ENCODE results near the gene TTBK1.

Gene TTBK1

DNA sequence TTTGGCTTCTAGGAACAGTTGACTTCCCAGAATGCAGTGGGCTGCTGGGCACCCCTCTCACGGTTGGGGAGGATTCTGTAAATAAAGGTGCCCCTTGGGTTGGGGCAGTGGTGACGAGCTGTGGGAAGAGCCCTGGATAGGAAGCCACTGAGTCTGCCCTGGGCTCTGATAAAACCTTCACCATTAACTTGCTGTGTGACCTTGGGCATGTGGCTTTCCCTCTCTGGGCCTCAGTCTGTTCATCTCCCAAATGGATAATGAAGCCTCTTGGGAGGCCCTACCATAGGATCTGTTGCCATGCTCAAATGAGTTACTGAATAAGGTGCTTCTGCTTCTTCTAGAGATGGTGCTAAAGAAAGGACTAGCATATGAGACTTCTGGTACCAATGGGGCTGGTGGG, 61.6 kb downstream of the TTBK1 start:
- DNase-seq (ENCODE audit: low spot score), result no peak

DNA sequence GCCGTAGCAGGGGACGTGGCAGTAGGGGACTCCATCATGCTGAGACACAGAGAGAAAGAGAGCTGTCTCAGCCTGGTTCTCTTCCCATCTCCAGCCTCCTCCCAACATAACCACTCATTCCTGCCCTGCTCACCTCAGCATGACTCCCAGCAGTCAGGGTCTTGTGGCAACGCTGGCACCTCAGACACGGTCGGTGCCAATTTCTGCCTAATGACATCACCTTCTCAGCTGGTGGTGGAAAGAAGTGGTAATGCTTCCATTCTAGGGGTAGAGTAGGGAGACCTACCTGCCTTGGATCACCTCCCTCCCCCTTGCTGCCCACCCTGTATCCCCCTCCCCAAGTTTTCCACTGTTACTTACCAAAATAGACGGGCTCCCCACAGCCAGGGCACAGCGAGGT, 62.8 kb downstream of the TTBK1 start:
- no peak for DNase-seq (ENCODE audit: low spot score)

DNA sequence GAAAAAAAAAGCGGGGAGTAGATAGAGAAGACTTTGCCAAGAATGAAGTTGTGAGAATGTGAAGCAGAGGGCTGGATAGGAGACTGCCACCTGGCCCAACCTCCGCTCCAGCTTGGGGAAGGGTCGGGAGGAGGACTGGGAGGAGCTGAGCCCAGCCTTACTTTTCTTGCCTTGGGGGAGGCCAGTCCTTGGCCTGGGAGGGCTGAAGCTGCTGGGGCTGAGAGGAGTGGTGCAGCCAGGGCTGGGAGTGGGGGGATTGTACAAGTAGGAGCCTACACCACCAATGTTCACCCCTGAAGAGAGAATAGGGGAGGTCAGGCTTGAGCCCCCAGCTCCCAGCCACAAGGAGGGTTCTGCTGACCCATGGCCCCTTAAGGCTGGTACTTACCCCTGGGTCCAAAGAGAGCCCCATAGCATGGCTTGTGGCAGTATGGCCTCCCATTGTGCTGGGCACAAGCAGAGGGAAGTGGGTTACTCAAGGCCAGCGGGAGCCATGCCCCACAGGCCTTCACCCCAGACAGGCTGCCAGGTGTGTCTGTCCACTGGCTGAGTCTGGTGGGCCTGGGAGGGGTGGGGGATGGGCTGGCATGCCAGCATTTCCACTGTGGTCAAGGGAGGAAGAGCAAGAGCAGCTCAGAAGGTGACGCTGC, 64.3 kb downstream of the TTBK1 start:
- no peak for DNase-seq (ENCODE audit: low spot score)

DNA sequence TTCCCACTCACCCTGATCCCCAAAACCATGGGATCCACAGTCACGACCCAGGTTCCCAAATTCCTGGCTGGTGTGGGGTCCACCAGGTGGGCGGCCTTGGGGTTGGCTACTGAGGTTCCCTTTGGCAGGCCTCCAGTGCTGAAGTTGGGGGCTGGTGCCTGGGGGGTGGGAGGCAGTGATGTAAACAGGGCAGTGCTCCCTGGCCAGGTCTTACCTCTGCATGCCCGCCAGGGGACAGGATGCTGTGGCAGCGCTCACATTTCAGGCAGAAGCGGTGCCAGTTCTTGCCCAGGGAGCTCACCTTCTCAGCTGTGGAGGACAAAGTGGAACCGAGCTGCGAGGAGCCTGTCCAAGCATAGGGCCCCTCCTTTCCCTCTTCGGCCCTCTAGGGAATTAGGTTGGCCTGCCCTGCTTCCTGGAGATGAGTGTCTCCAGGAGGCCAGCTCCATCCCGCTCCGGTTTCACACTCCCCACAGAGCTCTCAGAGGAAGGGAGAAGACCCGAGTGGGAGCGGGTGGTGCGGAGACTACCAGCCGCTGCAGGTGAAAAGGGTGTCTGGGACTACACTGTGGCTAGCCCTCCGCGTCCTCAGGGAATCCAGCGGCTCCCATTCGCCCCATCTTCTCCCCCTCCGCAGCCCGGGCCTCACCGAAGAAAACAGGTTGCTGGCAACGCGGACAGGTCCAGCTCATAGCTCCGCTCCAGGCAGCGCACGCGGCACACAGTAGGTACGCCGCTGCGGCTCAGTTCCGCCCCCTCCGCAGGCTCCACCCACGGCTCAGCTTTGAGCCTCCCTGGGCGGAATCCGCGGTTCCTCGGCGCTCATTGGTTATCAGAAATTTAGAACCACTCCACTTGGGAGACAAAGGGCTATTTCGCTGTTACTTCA, 65.1 kb downstream of the TTBK1 start, which contains the start of gene CRIP3:
TSS of gene CRIP3 (minus strand) at position 726 of the 889 bp plus-strand sequence. CDS start at position 692, 34 bp downstream.
- peak; percentile 83 for DNase-seq (ENCODE audit: low spot score)

DNA sequence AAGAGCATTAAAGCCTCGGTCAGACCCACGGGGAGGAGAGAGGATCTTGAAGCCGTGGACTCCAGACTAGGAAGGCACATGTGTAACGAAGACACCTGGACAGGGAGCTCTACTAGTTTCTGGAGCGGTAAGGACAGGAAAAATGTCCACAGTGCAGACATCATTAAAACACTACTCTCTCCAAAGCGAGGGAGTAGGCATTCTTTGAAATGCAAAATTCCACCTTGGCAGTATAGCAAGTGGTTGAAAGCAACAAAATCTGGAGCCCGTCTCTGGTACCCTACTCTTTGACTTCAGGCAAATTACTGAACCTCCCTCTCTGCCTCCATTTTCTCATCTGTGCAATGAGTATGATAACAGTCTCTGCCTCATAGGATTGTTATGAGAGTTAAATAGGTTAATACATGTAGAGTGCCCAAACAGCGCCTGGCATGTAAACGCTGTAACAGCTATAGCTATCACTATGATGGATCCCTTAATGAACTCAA, 65.8 kb downstream of the TTBK1 start:
- DNase-seq (ENCODE audit: low spot score), result no peak

DNA sequence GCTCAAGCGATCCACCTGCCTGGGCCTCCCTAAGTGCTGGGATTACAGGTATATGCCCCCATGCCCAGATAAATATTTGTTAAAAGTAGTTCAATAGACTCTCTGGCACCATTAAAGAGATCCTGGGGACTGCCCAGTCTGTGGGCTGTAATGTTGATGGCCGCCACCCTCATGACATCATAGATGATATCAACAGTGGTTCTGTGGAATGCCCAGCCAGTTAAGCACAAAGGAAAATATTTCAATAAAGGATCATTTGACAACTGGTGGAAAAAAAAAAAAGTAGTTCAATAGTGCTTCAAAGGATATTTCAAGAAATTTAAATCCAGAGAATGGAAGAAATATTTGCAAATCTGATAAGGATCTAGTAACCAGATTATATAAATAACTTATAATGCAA, 66.9 kb downstream of the TTBK1 start:
- DNase-seq (ENCODE audit: low spot score), result no peak

DNA sequence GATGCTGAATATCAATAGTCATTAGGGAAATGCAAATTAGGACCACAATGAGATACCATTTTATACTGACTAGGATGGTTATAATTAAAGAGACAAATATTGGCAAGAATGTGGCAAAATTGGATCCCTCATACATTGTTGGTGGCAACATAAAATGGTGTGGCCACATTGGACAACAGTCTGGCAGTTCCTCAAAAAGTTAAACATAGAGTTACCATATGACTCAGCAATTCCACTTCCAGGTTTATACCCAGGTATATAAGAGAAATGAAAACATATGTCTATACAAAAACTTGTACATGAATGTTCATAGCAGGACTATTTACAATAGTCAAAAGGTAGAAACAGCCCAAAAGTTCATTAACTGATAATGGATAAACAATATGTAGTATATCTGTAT, 67.3 kb downstream of the TTBK1 start:
- DNase-seq (ENCODE audit: low spot score), result no peak

DNA sequence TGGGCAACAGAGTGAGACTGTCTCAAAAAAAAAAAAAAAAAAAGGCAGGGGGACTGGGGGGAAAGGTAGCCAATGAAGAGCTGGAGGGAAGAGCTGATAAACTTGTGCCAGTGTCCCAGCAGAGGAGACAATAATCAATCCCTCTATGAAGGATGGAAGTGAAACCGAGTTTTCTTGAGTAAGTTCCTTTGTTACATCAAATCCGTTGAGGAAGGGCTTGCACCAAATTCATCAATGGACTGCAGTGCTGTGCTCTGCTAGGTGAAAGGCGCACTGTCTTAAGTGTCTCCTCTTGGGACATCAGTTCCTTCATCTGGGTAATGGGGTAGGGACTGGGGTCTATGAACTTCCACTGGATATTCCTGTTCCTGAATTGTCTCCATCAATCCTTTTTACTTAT, 68.4 kb downstream of the TTBK1 start:
- no peak for DNase-seq (ENCODE audit: low spot score)

DNA sequence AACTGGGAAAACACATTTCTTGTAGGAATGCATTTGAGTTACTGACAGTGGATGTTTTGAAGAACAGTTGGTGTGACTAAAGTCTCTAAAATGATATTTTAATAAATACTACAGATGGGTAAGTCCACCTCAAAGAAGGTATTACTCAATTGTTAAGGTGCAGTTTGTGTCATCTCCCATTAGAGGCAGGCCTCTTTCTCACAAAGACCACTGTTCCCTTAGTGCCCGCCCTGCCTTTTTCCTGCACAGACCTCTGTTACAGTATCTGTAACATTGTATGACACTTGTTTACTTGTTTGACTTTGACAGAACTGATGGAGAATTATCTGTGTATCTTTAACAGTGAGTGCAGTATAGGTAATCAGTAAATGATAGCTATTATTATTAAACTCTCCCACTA, 70.5 kb downstream of the TTBK1 start:
- no peak for DNase-seq (ENCODE audit: low spot score)

DNA sequence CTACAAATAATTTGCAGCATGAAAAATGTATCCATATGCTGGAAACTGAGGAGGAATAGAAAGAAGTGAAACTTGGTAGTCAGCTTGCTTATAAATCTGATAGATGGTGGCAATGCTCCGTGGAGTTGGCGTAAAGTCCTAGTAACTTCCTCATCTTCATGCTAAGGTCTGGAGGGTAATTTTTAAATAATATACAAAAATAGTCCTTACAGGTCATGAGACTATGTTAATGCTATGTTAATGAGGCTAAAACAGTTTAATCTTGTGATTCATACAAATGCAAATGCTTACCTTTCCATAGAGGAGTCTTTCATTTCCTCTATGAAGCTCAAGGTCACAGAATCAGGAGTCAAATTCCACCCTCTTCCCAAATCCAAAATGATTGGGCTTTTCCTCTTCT, 74.7 kb downstream of the TTBK1 start:
- DNase-seq (ENCODE audit: low spot score), result no peak

DNA sequence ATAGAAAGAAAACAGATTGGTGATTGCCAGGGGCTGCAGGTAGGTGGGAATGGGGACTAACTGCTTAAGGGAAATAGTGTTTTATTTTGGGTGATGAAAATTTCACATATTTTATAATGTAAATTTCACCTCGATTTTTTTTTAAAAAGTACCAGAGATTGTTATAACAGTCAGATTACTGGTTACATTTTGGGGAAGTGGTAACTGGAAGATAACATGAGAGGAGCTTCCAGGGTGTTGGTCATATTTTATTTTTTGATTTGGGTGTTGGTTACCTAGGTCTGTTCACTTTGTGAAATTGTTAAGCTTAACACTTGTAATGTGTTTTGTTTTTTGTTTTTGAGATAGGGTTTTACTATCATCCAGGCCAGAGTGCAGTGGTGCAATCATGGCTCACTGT, 82.6 kb downstream of the TTBK1 start:
- no peak for DNase-seq (ENCODE audit: low spot score)

DNA sequence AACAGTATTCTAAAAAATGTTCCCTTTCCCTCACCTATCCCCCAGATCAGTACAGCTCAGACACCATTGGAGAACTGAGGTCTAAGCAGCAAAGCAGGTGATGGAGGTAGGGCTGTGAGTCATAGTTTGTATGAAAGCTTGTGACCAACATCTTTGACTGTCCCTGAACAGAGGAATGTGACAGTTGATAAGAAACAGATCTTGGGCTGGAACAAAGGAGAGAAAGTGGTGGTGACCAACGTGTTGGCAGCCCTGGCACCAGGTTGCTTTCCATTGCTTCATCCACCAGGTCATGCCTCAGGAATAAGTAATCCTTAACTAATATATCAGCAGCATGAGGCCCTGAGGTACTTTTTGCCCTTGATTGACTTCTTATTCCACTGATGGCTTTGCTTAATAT, 85.2 kb downstream of the TTBK1 start:
- DNase-seq (ENCODE audit: low spot score), result no peak

DNA sequence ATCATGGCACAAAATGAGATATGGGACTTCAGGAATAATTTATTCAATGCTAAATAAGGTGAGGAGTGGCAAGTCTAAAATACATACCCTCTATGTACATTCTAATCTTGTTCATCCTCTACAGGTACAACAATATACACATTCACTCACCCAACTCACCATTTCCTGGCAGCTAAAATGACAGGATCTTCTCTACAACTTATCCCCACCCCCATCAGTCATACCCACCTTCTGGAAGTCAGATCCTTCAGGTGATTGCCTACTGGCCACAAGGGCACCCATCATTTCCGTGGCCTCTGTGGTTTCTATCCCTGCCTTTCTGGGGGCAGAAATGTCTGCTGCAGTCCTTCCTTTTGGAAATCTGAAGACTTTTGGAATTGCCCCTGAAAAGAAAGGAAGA, 88.2 kb downstream of the TTBK1 start:
- no peak for DNase-seq (ENCODE audit: low spot score)

DNA sequence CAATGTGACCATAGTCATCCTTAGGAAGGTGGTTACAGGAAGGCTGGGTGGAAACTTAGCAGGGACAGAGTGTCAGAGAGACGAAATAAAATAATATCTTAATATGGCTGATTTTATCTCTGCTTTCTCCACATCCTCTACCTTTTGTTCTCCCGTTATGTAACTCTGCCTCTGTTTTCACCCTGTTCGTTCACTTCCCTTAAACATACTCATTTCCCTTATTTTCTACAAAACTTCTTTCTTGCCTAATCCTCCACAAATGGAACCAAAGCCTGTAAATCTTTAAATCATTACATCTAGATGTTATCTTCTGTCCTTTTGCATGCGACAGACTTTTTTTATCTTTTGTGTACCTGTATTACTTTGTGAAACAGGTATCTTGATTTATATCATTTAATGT, 88.6 kb downstream of the TTBK1 start:
- no peak for DNase-seq (ENCODE audit: low spot score)

DNA sequence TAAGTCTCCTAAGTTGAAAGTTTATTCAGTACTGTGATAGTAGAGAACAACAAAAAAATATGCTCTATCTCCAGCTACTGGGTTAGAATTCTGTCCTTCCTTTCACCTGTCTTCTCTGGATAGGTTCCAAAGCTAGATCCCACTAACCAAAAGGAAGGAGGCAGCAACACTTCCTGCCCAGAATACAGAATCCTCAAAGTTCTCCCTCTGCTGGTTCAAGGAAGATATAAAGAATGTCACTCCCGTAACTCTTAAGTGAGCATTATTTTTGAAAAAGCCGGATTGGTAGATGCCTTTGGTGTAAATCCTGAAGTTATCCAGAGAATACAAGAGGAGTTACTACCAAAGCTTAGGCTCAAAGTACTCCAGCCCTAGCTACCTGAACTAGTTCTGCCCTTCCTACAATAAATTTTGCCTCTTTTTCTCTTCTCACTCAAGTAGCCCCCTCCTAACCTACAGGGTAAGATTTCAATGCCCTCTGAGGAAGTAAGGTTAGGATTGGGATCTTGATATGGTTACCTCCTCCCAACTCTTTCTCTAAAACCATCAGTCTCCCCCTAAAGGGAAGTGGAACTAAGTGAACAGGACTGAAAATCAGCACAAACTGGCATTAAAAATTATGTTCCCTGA, 91.3 kb downstream of the TTBK1 start:
- no peak for DNase-seq (ENCODE audit: low spot score)

DNA sequence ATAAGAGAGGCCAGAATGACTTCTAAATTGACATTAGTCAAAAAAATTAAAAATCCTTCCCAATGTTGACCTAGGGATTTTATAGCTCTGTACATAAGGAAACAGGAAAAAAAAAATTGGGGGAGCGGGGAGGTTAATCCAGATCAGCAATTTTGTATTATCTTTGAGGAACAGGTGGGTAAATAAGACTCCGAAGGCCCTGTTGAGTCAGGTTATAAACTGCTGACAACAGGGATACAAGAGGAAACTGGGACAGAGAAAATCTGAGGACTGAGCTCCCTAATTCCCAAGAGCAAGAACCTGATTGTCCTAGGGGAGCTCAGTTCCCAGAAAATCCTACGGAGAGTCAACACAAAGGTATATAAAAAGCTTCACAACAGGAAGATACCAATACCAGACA, 92.2 kb downstream of the TTBK1 start:
- no peak for DNase-seq (ENCODE audit: low spot score)

DNA sequence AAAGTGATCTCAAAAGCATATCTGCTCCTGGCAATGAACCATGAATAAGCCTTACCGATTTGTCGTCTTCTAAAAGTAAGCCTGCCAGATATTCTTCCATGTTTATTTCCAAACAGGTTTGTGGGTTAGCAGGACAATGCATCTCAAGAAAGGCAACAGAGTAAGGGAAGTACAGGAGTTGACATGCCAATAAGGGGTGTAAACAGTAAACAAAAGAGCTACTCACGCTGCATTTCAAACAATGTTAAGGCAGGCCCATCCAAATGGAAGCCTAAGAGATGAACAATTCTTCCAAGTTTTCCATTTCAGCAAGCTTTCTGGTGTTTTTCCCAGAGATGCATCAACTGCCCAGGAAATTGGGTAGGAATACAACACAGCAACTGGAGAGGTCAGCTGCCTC, 93.1 kb downstream of the TTBK1 start:
- no peak for DNase-seq (ENCODE audit: low spot score)

All from ecto neural progenitor cell (in vitro differentiated cells).